Endodermal cell (in vitro differentiated cells): ENCODE results near the gene PTGES. TPM values are rescaled to one million over a fixed set of nuclear protein-coding genes. Genes with fewer than 3 reads are reported as not detected.

Experiments used
- DNase-seq: peaks from one replicate; pipeline ENCODE4 v3.0.0-alpha.2; 2017
- H3K27ac ChIP-seq: 2 replicates; pipeline ENCODE4 v1.5.1; 2013; ENCODE audit warnings: mild to moderate bottlenecking, low read depth, low read length, moderate library complexity
- H3K27me3 ChIP-seq: 2 replicates; pipeline ENCODE4 v1.6.1; 2013; ENCODE audit warnings: mild to moderate bottlenecking, low read length, moderate library complexity; ENCODE audit not compliant: insufficient read depth, control insufficient read depth, poor library complexity, severe bottlenecking
- H3K36me3 ChIP-seq: 2 replicates; pipeline ENCODE4 v1.7.0; 2013; ENCODE audit warnings: mild to moderate bottlenecking, low read length, moderate library complexity; ENCODE audit not compliant: control insufficient read depth, insufficient read depth
- H3K4me1 ChIP-seq: one replicate; pipeline ENCODE4 v1.7.0; 2013; ENCODE audit warnings: low read length; ENCODE audit not compliant: control insufficient read depth, insufficient read depth
- H3K4me3 ChIP-seq: 2 replicates; pipeline ENCODE4 v1.5.1; 2013; ENCODE audit warnings: mild to moderate bottlenecking, low read length, moderate library complexity
- H3K9ac ChIP-seq: 2 replicates; pipeline ENCODE4 v1.6.1; 2013; ENCODE audit warnings: mild to moderate bottlenecking, low read length, moderate library complexity; ENCODE audit not compliant: poor library complexity, severe bottlenecking; ENCODE audit errors: extremely low read depth
- H3K9me3 ChIP-seq: 2 replicates; pipeline ENCODE4 v1.6.1; 2013; ENCODE audit warnings: mild to moderate bottlenecking, low read length, moderate library complexity; ENCODE audit not compliant: control insufficient read depth
- H3K27ac Mint-ChIP-seq: 2 replicates; pipeline ENCODE4 v1.8.0; 2020; ENCODE audit warnings: mixed read lengths
- H3K27me3 Mint-ChIP-seq: 2 replicates; pipeline ENCODE4 v1.8.0; 2021; ENCODE audit warnings: mild to moderate bottlenecking, mixed read lengths; ENCODE audit not compliant: insufficient read depth
- H3K36me3 Mint-ChIP-seq: 2 replicates; pipeline ENCODE4 v1.8.0; 2020; ENCODE audit warnings: low read depth, mixed read lengths
- H3K4me1 Mint-ChIP-seq: 2 replicates; pipeline ENCODE4 v1.8.0; 2020; ENCODE audit warnings: mixed read lengths
- H3K4me3 Mint-ChIP-seq: 2 replicates; pipeline ENCODE4 v1.8.0; 2020; ENCODE audit warnings: mild to moderate bottlenecking, moderate library complexity, mixed read lengths
- H3K9me3 Mint-ChIP-seq: 2 replicates; pipeline ENCODE4 v1.8.0; 2020; ENCODE audit warnings: mild to moderate bottlenecking, mixed read lengths
- WGBS, 2 experiments: methylation state at CpG; one replicate each; pipeline versions ENCODE4 v1.1.5 to v1.1.7; 2013; ENCODE audit warnings: missing lambda C conversion rate in 2 of 2, mixed read lengths in 1 of 2; ENCODE audit not compliant: insufficient coverage in 1 of 2, insufficient read length in 1 of 2; 5-methylcytosine and 5-hydroxymethylcytosine counted together
- total RNA-seq, 2 donors: library from RNA; stranded (reverse); fragmentation: NEBNext Ultra II Directional in 1 of 2; extraction: Animal tissue kit (Norgen Biotek cat#: 25700) in 1 of 2; gene quantifications; 2 replicates in 1 of 2; 3 replicates in 1 of 2; pipeline ENCODE4 v1.2.1, GENCODE V29; 2021
- TF ChIP-seq, protein P1 (sequence below): fragments of 200-600 bp; sonication (generic); conservative IDR thresholded peaks from 2 replicates; pipeline ENCODE4 v1.5.0; 2021; ENCODE audit warnings: antibody characterized with exemption, mild to moderate bottlenecking

Gene PTGES
- total RNA-seq, 2 donors from 2014 or later, result 0.29 to 0.62 TPM

DNA sequence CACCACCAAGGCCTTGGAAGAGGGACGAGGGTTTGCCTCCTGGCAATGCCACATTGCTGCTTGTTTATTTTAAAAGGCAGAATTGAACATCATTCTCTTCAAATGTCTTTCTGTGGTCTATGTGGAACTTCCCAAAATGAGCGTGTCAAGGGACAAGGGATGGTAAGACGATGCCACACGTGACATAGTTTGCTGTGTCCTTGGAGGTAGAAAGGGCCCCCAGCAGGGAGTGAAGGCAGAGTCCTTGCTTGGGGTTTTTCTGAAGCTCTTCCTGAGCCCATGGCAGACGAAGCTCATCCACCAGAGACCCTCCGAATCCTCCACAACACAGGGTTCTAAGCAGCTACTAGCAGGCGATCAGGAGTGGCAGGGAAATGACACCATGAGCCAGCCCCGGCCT lies 59.1 kb downstream of the PTGES start:
- Mint-ChIP-seq H3K9me3 (no peaks in the 10 kb centered on the region), H3K27ac (no peak overlapping the region), H3K4me1 (no peaks in the 10 kb centered on the region), H3K27me3 (peaks cover 25% of the 10 kb centered on the region), H3K4me3 (no peak overlapping the region), H3K36me3 (no peaks in the 10 kb centered on the region)
- Histone ChIP-seq H3K36me3 (no peaks in the 10 kb centered on the region), H3K4me3 (no peak overlapping the region), H3K27ac (no peak overlapping the region), H3K9ac (no peak overlapping the region), H3K4me1 (no peaks in the 10 kb centered on the region), H3K27me3 (peaks cover 24% of the 10 kb centered on the region), H3K9me3 (no peaks in the 10 kb centered on the region)
- 89 to 96% methylated on average over 6 to 8 of the region's 8 CpGs for WGBS, 2 experiments
- DNase-seq, result peak; percentile 30
- TF ChIP-seq, protein P1, sequence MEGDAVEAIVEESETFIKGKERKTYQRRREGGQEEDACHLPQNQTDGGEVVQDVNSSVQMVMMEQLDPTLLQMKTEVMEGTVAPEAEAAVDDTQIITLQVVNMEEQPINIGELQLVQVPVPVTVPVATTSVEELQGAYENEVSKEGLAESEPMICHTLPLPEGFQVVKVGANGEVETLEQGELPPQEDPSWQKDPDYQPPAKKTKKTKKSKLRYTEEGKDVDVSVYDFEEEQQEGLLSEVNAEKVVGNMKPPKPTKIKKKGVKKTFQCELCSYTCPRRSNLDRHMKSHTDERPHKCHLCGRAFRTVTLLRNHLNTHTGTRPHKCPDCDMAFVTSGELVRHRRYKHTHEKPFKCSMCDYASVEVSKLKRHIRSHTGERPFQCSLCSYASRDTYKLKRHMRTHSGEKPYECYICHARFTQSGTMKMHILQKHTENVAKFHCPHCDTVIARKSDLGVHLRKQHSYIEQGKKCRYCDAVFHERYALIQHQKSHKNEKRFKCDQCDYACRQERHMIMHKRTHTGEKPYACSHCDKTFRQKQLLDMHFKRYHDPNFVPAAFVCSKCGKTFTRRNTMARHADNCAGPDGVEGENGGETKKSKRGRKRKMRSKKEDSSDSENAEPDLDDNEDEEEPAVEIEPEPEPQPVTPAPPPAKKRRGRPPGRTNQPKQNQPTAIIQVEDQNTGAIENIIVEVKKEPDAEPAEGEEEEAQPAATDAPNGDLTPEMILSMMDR, result no peak

DNA sequence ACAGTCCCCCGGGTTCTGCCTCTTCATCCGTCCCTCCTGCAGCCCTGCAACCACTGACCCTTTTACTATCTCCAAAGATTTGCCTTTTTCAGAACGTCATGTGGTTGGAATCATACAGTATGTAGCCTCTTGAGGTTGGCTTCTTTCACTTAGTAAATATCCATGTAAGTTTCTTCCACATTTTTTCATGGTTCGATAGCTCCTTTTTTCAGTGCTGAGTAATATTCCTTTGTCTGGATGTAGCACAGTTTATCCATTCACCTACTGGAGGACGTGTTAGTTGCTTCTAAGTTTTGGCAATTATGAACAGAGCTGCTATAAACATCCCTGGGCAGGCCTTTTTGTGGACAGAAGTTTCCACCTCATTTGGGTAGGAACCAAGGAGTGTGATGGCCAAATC lies 60.3 kb downstream of the PTGES start:
- TF ChIP-seq, protein P1, result no peak
- H3K27ac ChIP-seq, result no peak overlapping the region
- no peaks in the 10 kb centered on the region for H3K36me3 ChIP-seq
- no peak overlapping the region for H3K27ac Mint-ChIP-seq
- H3K4me1 Mint-ChIP-seq, result no peaks in the 10 kb centered on the region
- no peaks in the 10 kb centered on the region for H3K4me1 ChIP-seq
- no peak overlapping the region for H3K9ac ChIP-seq
- H3K9me3 Mint-ChIP-seq, result no peaks in the 10 kb centered on the region
- H3K27me3 Mint-ChIP-seq, result peaks cover 23% of the 10 kb centered on the region
- H3K4me3 ChIP-seq, result no peak overlapping the region
- DNase-seq, result no peak
- 91 to 97% methylated on average over 3 to 5 of the region's 5 CpGs for whole genome bisulfite sequencing, 2 experiments
- H3K9me3 ChIP-seq, result no peaks in the 10 kb centered on the region
- no peaks in the 10 kb centered on the region for H3K36me3 Mint-ChIP-seq
- no peak overlapping the region for H3K4me3 Mint-ChIP-seq
- peaks cover 24% of the 10 kb centered on the region for H3K27me3 ChIP-seq

Other genes starting within 250 kb of the PTGES start
- gene C9orf50, start 131.9 kb downstream of the PTGES start, total RNA-seq, result not detected
- gene NTMT1, start 126.9 kb downstream of the PTGES start, total RNA-seq, result 10 to 100 TPM; 39.6 to 49.1 TPM
- 10 to 100 TPM; 19.8 to 20.2 TPM for gene ASB6, start 110.9 kb downstream of the PTGES start, total RNA-seq
- 1 to 10 TPM; 1.0 to 3.8 TPM for gene PRRX2, start 87.4 kb downstream of the PTGES start, total RNA-seq
- gene TOR1B, start 50.1 kb upstream of the PTGES start, total RNA-seq, result 10 to 100 TPM; 15.2 to 16.9 TPM
- 10 to 100 TPM; 48.4 to 49.9 TPM for gene TOR1A, start 71.1 kb upstream of the PTGES start, total RNA-seq
- gene C9orf78, start 82.2 kb upstream of the PTGES start, total RNA-seq, result 10 to 100 TPM; 29.9 to 34.1 TPM
- 10 to 100 TPM; 24.4 to 25.8 TPM for gene USP20, start 82.4 kb upstream of the PTGES start, total RNA-seq